ENCODE measurements around the gene STX12.

GRCh38 chr1:27835501-27835900 is 62.5 kb downstream of the STX12 start:
- TF ChIP-seq CTCF (IDR thresholded peaks at IDR 0.05), result no peak
- TF ChIP-seq POLR2A (IDR thresholded peaks at IDR 0.05), result no peak

All from body of pancreas (tissue), 4 donors.